ENCODE data around the gene LMO3. TPM values are rescaled to one million over a fixed set of nuclear protein-coding genes. Genes with fewer than 3 reads are reported as not detected.

LMO3 gene
- total and polyA plus RNA-seq, 4 donors = 0.13 to 1.2 TPM; not detected in 2

GRCh38 chr12:16586350-16587109 lies 19.4 kb downstream of the LMO3 start (continued):
- TF ChIP-seq RAD21 (IDR thresholded peaks at IDR 0.05) (no peak), ZBTB33 (IDR thresholded peaks at IDR 0.05) (no peak), GABPA (IDR thresholded peaks at IDR 0.05 in 1 of 2, conservative IDR thresholded peaks at IDR 0.05 in 1 of 2) (no peak)

- Histone ChIP-seq H3K36me3 (ENCODE audit: control insufficient read depth in 4 of 4, insufficient read depth in 3 of 4, low read depth in 1 of 4, low read length in 3 of 4) (no peaks in the 10 kb centered on the region), H3K27me3 (ENCODE audit: control insufficient read depth in 4 of 4, insufficient read depth in 4 of 4, low read length in 3 of 4) (no peaks in the 10 kb centered on the region), H3K4me3 (ENCODE audit: low read depth in 1 of 3, low read length in 3 of 3) (no peak overlapping the region), H3K9me3 (ENCODE audit: control insufficient read depth in 4 of 4, low read length in 3 of 4) (peaks cover 0 to 2% (median 0%) of the 10 kb centered on the region in 4 donors), H3K4me1 (ENCODE audit: control insufficient read depth in 4 of 4, insufficient read depth in 4 of 4, low read length in 3 of 4) (no peaks in the 10 kb centered on the region), H3K9ac (ENCODE audit: low read depth in 1 of 2, low read length in 2 of 2) (no peak overlapping the region), H3K27ac (ENCODE audit: low read depth in 1 of 2, low read length in 2 of 2) (no peak overlapping the region)
- no peak for TF ChIP-seq ZBTB33 (IDR thresholded peaks at IDR 0.05)
- no peak for TF ChIP-seq JUND (IDR thresholded peaks at IDR 0.05)
- TF ChIP-seq EGR1 (IDR thresholded peaks at IDR 0.05; ENCODE audit: low read depth in 2 of 2) = no peak
- TF ChIP-seq SP1 (IDR thresholded peaks at IDR 0.05) = no peak
- no peak for TF ChIP-seq MAX (IDR thresholded peaks at IDR 0.05)
- no peak for TF ChIP-seq RXRA (IDR thresholded peaks at IDR 0.05)
- TF ChIP-seq NR2F2 (IDR thresholded peaks at IDR 0.05) = no peak
- TF ChIP-seq TAF1 (conservative IDR thresholded peaks at IDR 0.05) = no peak
- TF ChIP-seq FOXA1 (IDR thresholded peaks at IDR 0.05) = no peak
- no peak for TF ChIP-seq CTCF (IDR thresholded peaks at IDR 0.05; ENCODE audit: low read depth, low read length, missing input control)
- TF ChIP-seq HNF4A (conservative IDR thresholded peaks at IDR 0.05) = no peak
- no peak for TF ChIP-seq YY1 (IDR thresholded peaks at IDR 0.05)
- no peak for TF ChIP-seq HNF4G (IDR thresholded peaks at IDR 0.05)
- no peak for TF ChIP-seq ATF3 (IDR thresholded peaks at IDR 0.05)
- no peak for TF ChIP-seq RAD21 (IDR thresholded peaks at IDR 0.05)
- TF ChIP-seq FOXA2 (IDR thresholded peaks at IDR 0.05) = no peak
- TF ChIP-seq REST (IDR thresholded peaks at IDR 0.05) = no peak
- TF ChIP-seq GABPA (IDR thresholded peaks at IDR 0.05 in 1 of 2, conservative IDR thresholded peaks at IDR 0.05 in 1 of 2) = no peak
- no peak for DNase-seq (ENCODE audit: low spot score)
- 92% methylated on average over 2 of the region's 2 CpGs for WGBS
Measured at GRCh38 chr12:16585781-16586180, 20.2 kb downstream of the LMO3 start.

All from liver (tissue), 9 donors.